ENCODE results near the gene PTRH2.

The PTRH2 gene

GRCh38 chr17:59651346-59651745 lies 55.9 kb downstream of the PTRH2 start:
- Histone ChIP-seq H3K27me3 (ENCODE audit: control insufficient read depth in 1 of 2, insufficient read depth in 2 of 2, low read length in 2 of 2) (no peaks in the 10 kb centered on the region), H3K4me1 (ENCODE audit: control insufficient read depth in 1 of 2, insufficient read depth in 2 of 2, low read length in 2 of 2) (no peaks in the 10 kb centered on the region), H3K9me3 (ENCODE audit: control insufficient read depth in 1 of 2, low read length in 2 of 2) (no peaks in the 10 kb centered on the region), H3K9ac (ENCODE audit: low read depth in 1 of 2, low read length in 2 of 2) (no peak overlapping the region), H3K27ac (ENCODE audit: low read depth, low read length) (no peak overlapping the region), H3K4me3 (ENCODE audit: low read depth in 1 of 2, low read length in 2 of 2) (no peak overlapping the region), H3K36me3 (ENCODE audit: control insufficient read depth in 1 of 2, insufficient read depth in 2 of 2, low read length in 2 of 2) (peaks cover 36 to 93% of the 10 kb centered on the region in 2 donors)

- peaks cover 38 to 91% of the 10 kb centered on the region in 2 donors for H3K36me3 ChIP-seq (ENCODE audit: control insufficient read depth in 1 of 2, insufficient read depth in 2 of 2, low read length in 2 of 2)
- H3K9ac ChIP-seq (ENCODE audit: low read depth in 1 of 2, low read length in 2 of 2), result no peak overlapping the region
- H3K27me3 ChIP-seq (ENCODE audit: control insufficient read depth in 1 of 2, insufficient read depth in 2 of 2, low read length in 2 of 2), result no peaks in the 10 kb centered on the region
- H3K9me3 ChIP-seq (ENCODE audit: control insufficient read depth in 1 of 2, low read length in 2 of 2), result no peaks in the 10 kb centered on the region
- H3K4me1 ChIP-seq (ENCODE audit: control insufficient read depth in 1 of 2, insufficient read depth in 2 of 2, low read length in 2 of 2), result peaks cover 0 to 1% of the 10 kb centered on the region in 2 donors
- H3K4me3 ChIP-seq (ENCODE audit: low read depth in 1 of 2, low read length in 2 of 2), result no peak overlapping the region
- no peak overlapping the region for H3K27ac ChIP-seq (ENCODE audit: low read depth, low read length)
These were observed 56.6 kb downstream of the PTRH2 start for GRCh38 chr17:59650642-59651041.

GRCh38 chr17:59649886-59650285 lies 57.3 kb downstream of the PTRH2 start:
- no peak overlapping the region for H3K9ac ChIP-seq (ENCODE audit: low read depth in 1 of 2, low read length in 2 of 2)
- peaks cover 6 to 8% of the 10 kb centered on the region in 2 donors for H3K4me1 ChIP-seq (ENCODE audit: control insufficient read depth in 1 of 2, insufficient read depth in 2 of 2, low read length in 2 of 2)
- H3K9me3 ChIP-seq (ENCODE audit: control insufficient read depth in 1 of 2, low read length in 2 of 2), result no peaks in the 10 kb centered on the region
- H3K27me3 ChIP-seq (ENCODE audit: control insufficient read depth in 1 of 2, insufficient read depth in 2 of 2, low read length in 2 of 2), result no peaks in the 10 kb centered on the region
- no peak overlapping the region for H3K27ac ChIP-seq (ENCODE audit: low read depth, low read length)
- H3K36me3 ChIP-seq (ENCODE audit: control insufficient read depth in 1 of 2, insufficient read depth in 2 of 2, low read length in 2 of 2), result peaks cover 40 to 83% of the 10 kb centered on the region in 2 donors
- H3K4me3 ChIP-seq (ENCODE audit: low read depth in 1 of 2, low read length in 2 of 2), result no peak overlapping the region

All from duodenal mucosa (tissue), 2 donors.